Keratinocyte (primary cell): ENCODE measurements around the gene ANKMY1. TPM values are rescaled to one million over a fixed set of nuclear protein-coding genes. Genes with fewer than 3 reads are reported as not detected.
A peak's percentile ranks its signal among the peaks of the same experiment; 100 is the strongest.

Source experiments
- DNase-seq: peaks from one replicate; pipeline ENCODE4 v3.0.0-alpha.2; 2011; ENCODE audit warnings: low read depth, missing footprints, low spot score
- FAIRE-seq: peaks from 2 replicates; lab custom pipeline; 2011; peaks lifted over from hg19 to GRCh38; lab: Jason Lieb, UNC
- H2AFZ ChIP-seq: 2 replicates; pipeline ENCODE4 v1.6.0; 2012; ENCODE audit warnings: low read length, control low read depth, inconsistent platforms; ENCODE audit not compliant: control insufficient read depth
- H3K27ac ChIP-seq: 2 replicates; pipeline ENCODE4 v1.5.1; 2011; ENCODE audit warnings: low read length; ENCODE audit not compliant: control insufficient read depth, insufficient read depth
- H3K27me3 ChIP-seq: 3 replicates; pipeline ENCODE4 v1.6.0; 2011; ENCODE audit warnings: low read length; ENCODE audit not compliant: control insufficient read depth, insufficient read depth; ENCODE audit errors: extremely low read depth
- H3K36me3 ChIP-seq, 2 experiments: 2 replicates in 1 of 2; 3 replicates in 1 of 2; pipeline ENCODE4 v1.5.1; 2011; ENCODE audit warnings: low read length in 2 of 2, mild to moderate bottlenecking in 1 of 2; ENCODE audit not compliant: control insufficient read depth in 2 of 2, insufficient read depth in 2 of 2; ENCODE audit errors: extremely low read depth in 1 of 2
- H3K4me1 ChIP-seq: 3 replicates; pipeline ENCODE4 v1.5.1; 2011; ENCODE audit warnings: low read length; ENCODE audit not compliant: control insufficient read depth, insufficient read depth; ENCODE audit errors: extremely low read depth
- H3K4me2 ChIP-seq: 3 replicates; pipeline ENCODE4 v1.6.0; 2011; ENCODE audit warnings: low read depth, low read length; ENCODE audit not compliant: control insufficient read depth, insufficient read depth; ENCODE audit errors: extremely low read depth
- H3K4me3 ChIP-seq, 3 experiments: fragments of 200-600 bp in 1 of 3; sonication (generic) in 1 of 3; 2 replicates in 2 of 3; 3 replicates in 1 of 3; pipeline ENCODE4 v1.5.1; 2011 to 2016; ENCODE audit warnings: low read length in 3 of 3, mild to moderate bottlenecking in 3 of 3, control low read depth in 2 of 3, inconsistent platforms in 1 of 3, low read depth in 1 of 3, mixed read lengths in 1 of 3, mixed run types in 1 of 3, moderate library complexity in 1 of 3; ENCODE audit not compliant: control insufficient read depth in 2 of 3, insufficient read depth in 2 of 3; ENCODE audit errors: extremely low read depth in 1 of 3
- H3K79me2 ChIP-seq: 2 replicates; pipeline ENCODE4 v1.6.0; 2012; ENCODE audit warnings: low read length; ENCODE audit not compliant: control insufficient read depth, insufficient read depth
- H3K9ac ChIP-seq: 3 replicates; pipeline ENCODE4 v1.6.0; 2011; ENCODE audit warnings: low read length; ENCODE audit not compliant: control insufficient read depth, insufficient read depth; ENCODE audit errors: extremely low read depth
- H3K9me1 ChIP-seq: 3 replicates; pipeline ENCODE4 v1.6.0; 2011; ENCODE audit warnings: low read length; ENCODE audit not compliant: control insufficient read depth, insufficient read depth; ENCODE audit errors: extremely low read depth
- H3K9me3 ChIP-seq: 2 replicates; pipeline ENCODE4 v1.5.1; 2012; ENCODE audit warnings: low read depth, low read length; ENCODE audit not compliant: control insufficient read depth
- H4K20me1 ChIP-seq: 3 replicates; pipeline ENCODE4 v1.6.0; 2011; ENCODE audit warnings: low read length; ENCODE audit not compliant: control insufficient read depth, insufficient read depth; ENCODE audit errors: extremely low read depth
- CTCF ChIP-seq, 3 experiments: IDR thresholded peaks in 1 of 3; conservative IDR thresholded peaks in 1 of 3; optimal IDR thresholded peaks in 1 of 3; 2 replicates in 2 of 3; 3 replicates in 1 of 3; pipeline versions ENCODE3 to v1.5.1; 2011; ENCODE audit warnings: low read length in 3 of 3, mild to moderate bottlenecking in 3 of 3, moderate library complexity in 2 of 3, control low read depth in 1 of 3, inconsistent platforms in 1 of 3; ENCODE audit not compliant: insufficient read depth in 2 of 3; ENCODE audit errors: extremely low read depth in 1 of 3
- EZH2 ChIP-seq: IDR thresholded peaks from one replicate; pipeline ENCODE4 v1.6.1; 2012; ENCODE audit warnings: inconsistent platforms, mild to moderate bottlenecking, low read length, moderate library complexity
- dilution Hi-C: fragments of 300-500 bp; cut with MboI; formaldehyde crosslinking; loops from one replicate; pipeline ENCODE4 v1.7.0; 2020; ENCODE audit warnings: low sequenced_read_pairs; ENCODE audit not compliant: extremely low pct_ligation_motif_present
- polyA plus RNA-seq, 5 experiments: library from polyadenylated mRNA; depleted of rRNA in 3 of 5; stranded (reverse) in 3 of 5; stranded (forward) in 1 of 5; unstranded in 1 of 5; fragments of >200 nt; gene quantifications; 1 replicate in 1 of 5; 2 replicates in 3 of 5; 3 replicates in 1 of 5; pipeline versions ENCODE4 v1.2.1 to v1.2.3, GENCODE V29; 2011 to 2012; ENCODE audit warnings: missing spikeins in 2 of 5, low read depth in 1 of 5, low replicate concordance in 1 of 5

ANKMY1 gene
- polyA plus RNA-seq, 1 donor (not counting 4 experiments of a cell fraction or from before 2014, with no cell fraction given) = 3.3 TPM

DNA sequence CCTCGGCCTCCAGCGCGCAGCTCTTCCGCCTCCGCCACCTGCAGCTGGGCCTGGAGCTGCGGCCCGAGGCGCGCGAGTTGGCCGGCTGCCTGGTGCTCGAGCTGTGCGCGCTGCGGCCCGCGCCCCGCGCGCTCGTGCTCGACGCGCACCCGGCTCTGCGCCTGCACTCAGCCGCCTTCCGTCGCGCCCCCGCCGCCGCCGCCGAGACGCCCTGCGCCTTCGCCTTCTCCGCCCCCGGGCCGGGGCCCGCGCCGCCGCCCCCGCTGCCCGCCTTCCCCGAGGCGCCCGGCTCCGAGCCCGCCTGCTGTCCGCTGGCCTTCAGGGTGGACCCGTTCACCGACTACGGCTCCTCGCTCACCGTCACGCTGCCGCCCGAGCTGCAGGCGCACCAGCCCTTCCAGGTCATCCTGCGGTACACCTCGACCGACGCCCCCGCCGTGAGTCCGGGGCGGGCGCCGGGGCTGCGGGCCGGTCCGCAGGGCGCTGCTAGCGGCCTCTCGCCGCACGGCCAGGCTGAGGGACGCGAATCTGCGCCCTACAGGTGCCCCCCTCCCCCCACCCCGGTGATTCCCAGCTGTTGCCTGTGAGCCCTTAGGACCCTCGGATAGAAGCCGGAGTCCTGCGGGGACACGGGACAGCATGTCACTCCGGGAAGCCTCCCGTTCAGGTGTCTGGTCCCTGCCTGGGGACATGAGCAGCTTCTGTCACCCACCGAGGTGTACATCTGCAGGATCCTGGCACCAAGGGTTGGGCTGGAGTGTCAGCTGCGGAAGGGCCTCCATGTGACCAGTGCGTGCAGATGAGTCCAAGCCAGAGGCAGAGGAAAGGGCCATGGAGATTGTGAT lies 11.1 kb upstream of the ANKMY1 start:
- peaks cover 2% of the 10 kb centered on the region for H3K9me1 ChIP-seq
- H3K9ac ChIP-seq = peak overlapping the region; percentile 54
- peak overlapping the region; percentile 89 for H3K4me2 ChIP-seq
- FAIRE-seq (no peak), DNase-seq (no peak)
- no peaks in the 10 kb centered on the region for H3K27me3 ChIP-seq
- H3K9me3 ChIP-seq = no peaks in the 10 kb centered on the region
- peak overlapping the region; percentile 45 to 70 (median 65) for H3K4me3 ChIP-seq
- no peak overlapping the region for H2AFZ ChIP-seq
- H3K27ac ChIP-seq = no peak overlapping the region
- H4K20me1 ChIP-seq = peaks cover 5% of the 10 kb centered on the region
- dilution Hi-C loops = no loop called here
- H3K4me1 ChIP-seq = peaks cover 35% of the 10 kb centered on the region
- no peak for TF ChIP-seq EZH2
- TF ChIP-seq CTCF (optimal IDR thresholded peaks at IDR 0.05 in 1 of 3, IDR thresholded peaks at IDR 0.05 in 1 of 3, conservative IDR thresholded peaks at IDR 0.05 in 1 of 3; ENCODE audit: extremely low read depth in 1 of 3, insufficient read depth in 2 of 3, low read length in 3 of 3) = no peak
- H3K36me3 ChIP-seq = no peaks in the 10 kb centered on the region
- H3K79me2 ChIP-seq = no peaks in the 10 kb centered on the region

DNA sequence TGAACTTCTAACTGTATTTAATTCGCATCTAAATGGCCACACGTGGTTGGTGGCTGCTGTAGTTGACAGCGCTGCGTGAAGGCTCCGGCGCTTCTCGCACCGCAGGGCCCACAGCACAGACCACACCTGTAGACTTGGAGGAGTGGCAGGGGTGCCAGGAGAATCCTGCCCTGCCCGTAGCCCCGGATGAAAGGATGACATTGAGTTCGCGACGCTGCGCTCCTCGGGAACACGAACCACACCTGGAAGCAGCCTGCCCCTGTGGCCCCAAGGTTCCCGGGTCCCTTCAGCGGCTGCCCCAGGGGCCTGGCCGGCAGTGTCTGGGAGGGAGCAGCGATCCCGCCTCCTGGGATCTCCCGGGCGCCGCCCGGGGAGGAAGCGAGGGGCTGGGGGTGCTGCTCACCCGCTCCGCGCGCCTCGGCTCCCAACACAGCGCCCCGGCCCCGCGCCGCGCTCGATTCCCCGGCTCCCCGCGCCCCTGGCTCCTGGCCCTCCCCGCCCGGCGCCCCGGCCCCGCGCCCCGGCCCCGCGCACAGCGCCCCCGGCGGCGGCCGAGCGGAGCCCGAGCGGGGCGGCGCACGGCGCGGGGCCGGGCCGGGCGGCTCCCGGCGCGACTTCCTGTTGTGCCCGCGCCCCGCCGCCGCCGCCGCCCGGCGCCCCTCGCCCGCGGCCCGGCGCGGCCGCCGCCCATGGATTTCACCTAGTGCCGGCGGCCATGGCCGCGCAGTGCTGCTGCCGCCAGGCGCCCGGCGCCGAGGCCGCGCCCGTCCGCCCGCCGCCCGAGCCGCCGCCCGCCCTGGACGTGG lies 10.3 kb upstream of the ANKMY1 start, which contains the start of gene RNPEPL1:
Gene RNPEPL1 (plus strand): TSS at position 613 of the 806 bp plus-strand sequence. CDS start 103 bp downstream, at position 716.
- Histone ChIP-seq H3K79me2 (no peaks in the 10 kb centered on the region), H3K9me1 (peaks cover 2% of the 10 kb centered on the region), H3K36me3 (no peaks in the 10 kb centered on the region), H3K9me3 (no peaks in the 10 kb centered on the region), H3K27me3 (no peaks in the 10 kb centered on the region), H4K20me1 (peaks cover 5% of the 10 kb centered on the region), H3K27ac (peak within 1 kb of the TSS; percentile 56), H3K4me3 (peak within 1 kb of the TSS; percentile 57 to 82 (median 71)), H3K4me2 (peak within 1 kb of the TSS; percentile 89), H3K9ac (peak within 1 kb of the TSS; percentile 66), H3K4me1 (peaks cover 35% of the 10 kb centered on the region), H2AFZ (peak within 1 kb of the TSS; percentile 54)
- DNase-seq (no peak), FAIRE-seq (no peak)
- no peak for TF ChIP-seq CTCF (optimal IDR thresholded peaks at IDR 0.05 in 1 of 3, IDR thresholded peaks at IDR 0.05 in 1 of 3, conservative IDR thresholded peaks at IDR 0.05 in 1 of 3; ENCODE audit: extremely low read depth in 1 of 3, insufficient read depth in 2 of 3, low read length in 3 of 3)
- TF ChIP-seq EZH2 = no peak
- dilution Hi-C loops = no loop called here
